ENCODE measurements around the gene DPAGT1.

- TF ChIP-seq CTCF (IDR thresholded peaks at IDR 0.05) = no peak
- TF ChIP-seq POLR2AphosphoS5 (IDR thresholded peaks at IDR 0.05) = no peak
- TF ChIP-seq POLR2A (IDR thresholded peaks at IDR 0.05) = no peak
- no peak for TF ChIP-seq EP300 (IDR thresholded peaks at IDR 0.05)
Observed at GRCh38 chr11:119091966-119092879, 9.4 kb downstream of the DPAGT1 start.

All from sigmoid colon (tissue), 4 donors.